NCI-H2107 treated with DMSO at 0.1 percent for 48 hours (cell line): Measurements from ENCODE around the gene KIAA1958.

Experiments
- DNase-seq: peaks from one replicate; lab custom pipeline; 2025; ENCODE audit not compliant: unreplicated experiment; lab: John Stamatoyannopoulos, UW

Gene KIAA1958

GRCh38 chr9:112527959-112528358, 41.3 kb downstream of the KIAA1958 start:
- DNase-seq = no peak

DNA sequence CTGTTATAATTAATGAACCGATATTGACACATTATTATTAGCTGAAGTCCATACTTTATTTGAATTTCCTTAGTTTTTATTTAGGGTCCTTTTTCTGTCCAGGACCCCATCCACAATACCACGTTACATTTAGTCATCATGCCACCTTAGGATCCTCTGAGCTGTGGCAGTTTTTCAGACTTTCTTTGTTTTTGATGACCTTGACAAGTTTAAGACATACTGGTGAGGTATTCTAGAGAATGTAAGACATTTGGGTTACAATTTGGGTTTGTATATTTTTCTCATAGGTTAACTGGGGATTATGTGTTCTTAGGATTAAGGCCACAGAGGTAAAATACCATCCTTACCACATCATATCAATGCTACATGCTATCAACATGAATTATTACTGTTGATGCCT, 42.7 kb downstream of the KIAA1958 start:
- DNase-seq = no peak

DNA sequence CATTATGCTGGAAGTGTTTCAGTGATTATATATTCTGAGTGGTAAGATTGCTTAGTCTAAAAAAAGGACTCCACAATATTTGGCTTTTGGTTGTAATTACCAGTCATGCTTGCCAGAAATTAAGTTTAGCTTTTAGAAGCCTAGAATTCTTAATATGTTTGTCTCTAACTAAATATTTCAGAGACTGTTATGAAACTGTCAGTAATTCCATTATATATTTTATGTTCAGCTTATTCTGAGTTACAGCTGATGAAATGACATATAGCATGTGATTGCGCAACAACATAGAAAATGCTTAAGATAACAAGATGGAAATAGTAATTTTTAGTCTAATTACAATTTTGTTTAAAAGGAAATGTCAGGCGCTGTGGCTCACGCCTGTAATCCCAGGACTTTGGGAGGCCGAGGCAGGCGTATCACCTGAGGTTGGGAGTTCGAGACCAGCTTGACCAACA, 44.2 kb downstream of the KIAA1958 start:
- no peak for DNase-seq

DNA sequence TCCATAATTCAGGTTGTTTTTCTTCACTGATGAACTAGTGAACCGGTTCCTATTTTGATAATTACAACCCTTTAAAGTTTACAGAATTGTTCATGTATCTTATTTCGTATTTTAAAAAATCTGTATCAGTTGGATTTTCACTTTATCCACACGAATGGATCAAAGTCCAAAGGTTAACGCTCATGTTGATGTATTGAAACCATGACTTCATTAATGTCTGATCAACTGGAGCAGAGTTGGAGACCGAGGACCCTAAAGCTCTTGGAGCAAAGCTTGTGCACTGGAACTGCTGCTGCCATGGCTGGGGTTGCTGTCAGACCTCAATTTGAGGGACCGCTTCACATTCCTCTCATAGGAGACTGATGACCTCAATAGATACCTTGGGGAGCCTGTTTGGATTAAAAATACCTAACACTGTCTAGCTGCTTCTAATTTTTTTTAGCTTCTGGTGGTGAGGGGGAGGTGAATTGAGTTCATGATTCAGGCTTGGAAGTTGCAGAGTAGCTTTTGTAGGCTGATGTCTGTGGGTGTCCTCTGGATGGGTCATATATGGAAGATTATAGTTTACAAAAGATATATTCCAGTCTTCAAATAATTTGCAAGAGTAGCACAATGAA, 45.1 kb downstream of the KIAA1958 start:
- DNase-seq = no peak

DNA sequence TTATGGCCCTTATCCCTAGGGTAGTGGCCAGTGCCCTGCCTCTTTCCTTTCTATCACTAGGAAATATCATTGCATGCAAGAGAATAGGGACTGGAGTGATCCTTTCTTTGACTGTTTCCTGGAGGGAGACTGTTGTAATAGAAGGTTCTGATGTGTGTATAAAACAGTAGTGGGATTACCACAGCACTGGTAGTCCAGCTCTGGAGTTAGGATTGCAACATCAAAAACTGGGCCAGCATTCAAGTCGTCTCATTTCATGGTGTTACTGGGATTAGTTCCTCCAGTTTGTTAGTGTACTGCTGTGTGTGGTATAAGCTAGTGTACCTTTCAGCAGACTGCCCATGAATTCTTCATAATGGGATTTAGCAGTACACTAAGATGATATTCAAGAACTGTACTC, 45.8 kb downstream of the KIAA1958 start:
- DNase-seq = no peak

GRCh38 chr9:112533660-112534059, 47.0 kb downstream of the KIAA1958 start:
- no peak for DNase-seq

GRCh38 chr9:112535301-112535700, 48.7 kb downstream of the KIAA1958 start:
- no peak for DNase-seq

DNA sequence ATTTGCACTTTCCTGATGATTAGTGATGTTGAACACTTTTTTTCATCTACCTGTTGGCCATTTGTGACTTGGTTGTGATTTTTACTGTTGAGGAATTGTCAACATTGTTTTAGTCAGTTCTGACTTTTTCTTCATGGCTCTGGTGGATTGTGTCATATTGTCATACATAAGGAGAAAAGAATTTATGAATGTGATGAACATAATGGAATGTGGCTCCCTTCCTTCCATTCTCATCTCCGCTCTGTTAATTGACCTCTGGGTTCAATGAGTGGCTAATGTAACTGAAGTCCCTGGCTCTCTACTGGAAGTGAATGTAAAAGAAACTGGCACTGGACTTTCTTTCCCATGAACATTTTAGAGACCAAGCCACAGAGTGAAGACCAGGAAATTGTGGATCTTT, 49.2 kb downstream of the KIAA1958 start:
- DNase-seq = no peak

DNA sequence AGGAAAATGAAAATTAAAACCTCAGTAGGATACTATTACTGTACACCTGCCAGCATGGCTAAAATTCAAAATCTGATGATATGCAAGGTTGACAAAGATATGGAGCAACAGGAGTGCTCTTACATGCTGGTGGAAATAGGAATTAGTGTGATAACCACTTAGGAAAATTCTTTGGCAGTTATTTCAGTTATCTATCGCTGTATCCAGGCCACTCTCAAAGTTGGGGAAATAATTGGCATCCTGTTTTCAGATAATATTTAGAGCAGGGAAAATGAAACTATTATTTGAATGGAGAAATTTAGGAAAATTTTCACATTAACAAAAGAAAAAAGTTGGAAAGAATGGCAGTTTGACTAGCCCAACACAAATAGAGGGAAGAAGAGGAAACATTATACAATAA, 50.9 kb downstream of the KIAA1958 start:
- no peak for DNase-seq

DNA sequence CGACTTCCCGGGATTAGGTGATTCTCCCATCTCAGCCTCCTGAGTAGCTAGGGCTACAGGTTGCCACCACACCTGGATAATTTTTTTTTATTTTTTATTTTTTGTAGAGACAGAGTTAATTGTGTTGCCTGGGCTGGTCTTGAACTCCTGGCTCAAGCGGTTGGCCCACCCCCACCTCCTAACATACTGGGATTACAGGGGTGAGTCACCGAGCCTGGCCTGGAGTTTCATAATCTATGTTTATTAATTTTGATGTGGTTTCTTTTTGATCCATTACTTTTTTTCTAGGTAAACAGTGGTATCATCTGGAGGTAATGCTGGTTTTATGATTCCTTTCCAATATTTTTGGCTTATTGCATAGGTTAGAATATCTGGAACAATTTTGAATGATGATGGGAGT, 54.2 kb downstream of the KIAA1958 start:
- no peak for DNase-seq

GRCh38 chr9:112541685-112542084, 55.1 kb downstream of the KIAA1958 start:
- DNase-seq = no peak

DNA sequence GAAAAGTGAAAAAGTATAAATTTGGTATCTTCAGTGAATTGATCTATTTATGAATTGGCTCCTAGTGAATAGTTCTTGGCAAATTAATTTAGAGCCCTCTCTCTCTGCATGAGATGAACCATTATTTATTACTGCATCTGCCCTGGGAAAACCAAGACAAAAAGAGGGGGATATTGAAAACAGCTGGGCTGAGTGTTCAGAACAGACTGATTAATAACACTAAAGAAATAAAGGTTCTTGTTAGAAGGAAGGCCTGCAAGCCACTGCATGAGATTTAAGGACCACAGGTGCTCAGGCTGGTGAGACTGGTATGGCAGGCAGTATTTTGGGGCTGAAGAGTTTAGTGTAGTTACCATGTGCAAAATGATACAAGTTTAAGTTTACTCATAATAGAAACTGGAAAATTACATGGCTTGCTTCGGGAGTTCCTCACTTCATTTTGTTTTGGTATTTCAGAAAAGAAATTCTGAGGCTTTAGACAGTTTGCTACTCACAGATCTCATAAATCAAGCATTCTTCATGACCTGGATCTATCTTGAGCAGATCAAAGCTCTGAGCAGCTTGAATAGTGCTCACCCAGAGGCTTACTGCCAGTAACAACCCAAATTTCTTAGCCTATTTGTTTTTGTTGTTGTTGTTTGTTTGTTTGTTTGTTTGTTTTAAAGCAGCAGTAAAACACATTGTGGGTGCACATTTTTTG, 56.1 kb downstream of the KIAA1958 start:
- DNase-seq = no peak

GRCh38 chr9:112544477-112544876, 57.9 kb downstream of the KIAA1958 start:
- no peak for DNase-seq

GRCh38 chr9:112545237-112545636, 58.6 kb downstream of the KIAA1958 start:
- no peak for DNase-seq

DNA sequence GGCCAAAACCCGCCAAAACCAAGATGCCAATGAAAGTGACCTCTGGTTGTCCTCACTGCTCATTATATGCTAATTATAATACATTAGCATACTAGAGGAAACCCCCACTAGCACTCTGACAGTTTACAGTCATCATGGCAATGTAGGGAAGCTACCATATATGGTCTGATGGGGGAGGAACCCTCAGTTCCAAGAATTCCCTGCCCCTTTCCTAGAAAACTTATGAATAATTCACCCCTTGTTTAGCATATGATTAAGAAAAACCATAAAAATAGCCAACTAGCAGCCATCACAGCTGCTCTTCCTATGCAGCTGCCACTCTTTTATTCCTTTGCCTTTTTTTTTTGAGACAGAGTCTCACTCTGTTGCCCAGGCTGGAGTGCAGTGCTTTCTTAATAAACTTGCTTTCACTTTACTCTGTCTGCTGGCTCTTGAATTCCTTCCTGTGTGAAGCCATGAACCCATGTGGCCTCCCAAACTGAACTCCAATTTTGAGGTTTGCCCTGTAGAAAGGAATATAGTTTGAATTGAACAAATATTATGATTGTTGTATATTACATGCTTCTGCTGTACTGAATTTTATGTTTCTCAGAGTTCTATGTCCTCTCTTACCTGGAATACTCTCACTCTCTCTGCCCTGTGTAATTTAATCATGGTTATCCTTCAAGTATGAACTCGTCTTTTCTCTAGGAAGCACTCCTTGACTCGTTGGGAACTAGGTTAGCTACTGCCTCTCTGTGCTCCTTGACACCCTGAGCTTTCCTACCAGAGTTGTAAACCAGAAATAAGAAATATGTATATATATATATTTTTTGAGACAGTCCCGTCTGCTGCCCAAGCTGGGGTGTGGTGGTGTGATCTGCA, 59.8 kb downstream of the KIAA1958 start:
- no peak for DNase-seq

- DNase-seq = no peak
These were observed 61.4 kb downstream of the KIAA1958 start for GRCh38 chr9:112548051-112548440.

DNA sequence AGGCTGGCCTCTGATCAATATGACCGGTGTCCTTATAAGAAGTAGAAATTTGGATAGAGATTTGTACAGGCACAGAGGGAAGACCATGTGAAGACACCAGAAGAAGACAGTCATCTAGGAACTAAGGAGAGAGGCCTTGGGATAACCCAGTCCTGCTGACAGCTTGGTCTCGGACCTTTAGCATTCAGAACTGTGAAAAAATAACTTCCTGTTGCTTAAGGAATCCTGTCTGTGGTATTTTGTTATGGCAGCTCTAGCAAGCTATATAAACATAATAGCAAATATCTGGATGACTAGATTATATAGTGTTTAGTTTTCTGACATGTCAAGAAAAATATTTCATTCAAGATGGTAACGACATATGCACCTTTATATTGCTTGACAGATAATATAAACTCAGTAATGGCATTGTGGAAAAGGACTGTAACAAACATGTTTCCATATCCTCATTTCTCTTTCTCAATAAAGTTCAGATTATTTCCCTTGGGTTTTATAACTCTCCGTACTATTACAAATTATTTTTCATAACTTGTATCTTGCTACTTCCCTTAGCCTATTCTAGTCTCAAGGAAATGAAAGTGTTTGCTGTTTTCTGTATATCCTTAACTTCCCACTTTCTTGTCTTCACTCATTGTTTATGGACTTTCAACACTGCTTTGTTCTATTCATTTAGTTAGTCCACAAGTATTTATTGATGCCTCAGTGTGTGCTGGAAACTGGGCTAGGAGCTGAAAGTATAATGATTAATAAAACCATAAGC, 62.4 kb downstream of the KIAA1958 start:
- DNase-seq = no peak

GRCh38 chr9:112550531-112550930, 63.9 kb downstream of the KIAA1958 start:
- no peak for DNase-seq

- no peak for DNase-seq
These were observed 65.0 kb downstream of the KIAA1958 start for GRCh38 chr9:112551641-112552040.

DNA sequence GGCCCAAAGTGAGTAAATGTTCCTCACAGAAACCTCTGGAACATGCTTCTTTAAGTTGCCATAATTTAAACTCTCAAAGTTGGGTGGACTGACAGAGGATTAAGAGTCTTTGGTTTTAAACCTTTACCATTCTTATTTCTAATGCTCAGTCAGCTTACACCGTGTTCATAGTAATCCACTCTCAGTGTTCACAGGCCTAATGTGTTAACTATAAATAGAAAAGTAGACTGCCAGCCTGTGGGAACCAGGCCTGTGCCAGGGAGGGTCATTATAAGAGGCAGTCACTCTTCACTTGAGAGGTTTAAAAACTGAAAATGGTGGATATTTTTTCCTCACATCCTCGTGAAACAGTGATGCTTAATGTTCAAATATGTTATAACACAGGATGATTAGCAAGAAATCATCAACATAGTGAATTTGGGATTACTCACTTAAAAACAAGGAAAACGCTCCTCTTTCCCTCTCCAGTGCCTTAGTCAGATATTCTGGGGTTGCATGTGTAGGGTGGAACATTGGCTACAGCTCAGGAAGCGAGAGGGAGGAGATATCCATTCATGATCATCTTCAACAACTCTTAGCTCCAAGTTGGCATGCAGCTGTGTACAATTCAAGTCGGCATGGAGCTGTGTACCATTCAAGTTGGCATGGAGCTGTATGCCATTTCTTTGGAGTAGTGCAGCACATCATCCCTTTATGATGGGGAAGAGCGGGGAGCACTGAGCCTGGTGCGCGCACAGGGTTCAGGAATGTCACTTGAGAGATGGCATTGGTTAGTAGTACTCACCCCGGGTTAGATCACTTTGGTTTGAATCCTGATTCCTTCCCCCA, 65.8 kb downstream of the KIAA1958 start:
- no peak for DNase-seq
